ENCODE measurements around the gene CD99L2.

CD99L2 gene

DNA sequence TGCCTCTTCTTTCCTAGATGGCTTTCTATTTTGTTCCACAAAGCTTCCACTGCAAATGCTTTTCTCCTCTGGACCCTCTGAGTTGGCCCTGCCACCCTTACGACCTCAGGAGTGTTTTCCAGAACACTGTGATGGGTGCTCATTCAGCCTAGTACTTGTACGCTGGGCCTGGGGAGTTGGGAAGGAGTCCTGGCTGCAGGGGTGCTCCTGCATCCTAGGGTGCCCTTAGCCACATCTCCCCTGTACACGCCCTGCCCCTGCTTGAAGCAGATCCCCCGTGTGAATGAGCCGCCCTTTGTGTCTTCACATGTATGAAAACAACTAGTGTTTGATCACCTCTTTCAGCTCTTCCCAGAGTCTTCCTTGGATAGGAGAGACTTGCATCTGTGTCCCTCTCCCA is 141.1 kb downstream of the CD99L2 start:
- TF ChIP-seq CREB5 (CRISPR knock-in tag; IDR thresholded peaks at IDR 0.05; ENCODE audit: low read depth) (no peak), ZNF70 (CRISPR knock-in tag; IDR thresholded peaks at IDR 0.05) (no peak), ZNF8 (CRISPR knock-in tag; IDR thresholded peaks at IDR 0.05) (no peak), RARB (CRISPR knock-in tag; IDR thresholded peaks at IDR 0.05) (no peak)
- ATAC-seq: no peak

- TF ChIP-seq PPARA (CRISPR knock-in tag; IDR thresholded peaks at IDR 0.05; ENCODE audit: borderline replicate concordance) (no peak), ZNF70 (CRISPR knock-in tag; IDR thresholded peaks at IDR 0.05) (no peak), ISL1 (CRISPR knock-in tag; IDR thresholded peaks at IDR 0.05) (no peak), TOX (CRISPR knock-in tag; IDR thresholded peaks at IDR 0.05; ENCODE audit: borderline replicate concordance) (no peak), ARNTL (CRISPR knock-in tag; IDR thresholded peaks at IDR 0.05; ENCODE audit: borderline replicate concordance, low read depth) (no peak)
- no peak for ATAC-seq
These were observed 144.5 kb downstream of the CD99L2 start for GRCh38 chrX:150753968-150754367.

GRCh38 chrX:150753357-150753756 is 145.1 kb downstream of the CD99L2 start:
- ATAC-seq: no peak
- TF ChIP-seq ZNF70 (CRISPR knock-in tag; IDR thresholded peaks at IDR 0.05): no peak
- TF ChIP-seq RARB (CRISPR knock-in tag; IDR thresholded peaks at IDR 0.05): no peak
- TF ChIP-seq OSR1 (CRISPR knock-in tag; IDR thresholded peaks at IDR 0.05): no peak
- no peak for TF ChIP-seq CREB5 (CRISPR knock-in tag; IDR thresholded peaks at IDR 0.05; ENCODE audit: low read depth)
- TF ChIP-seq ISL1 (CRISPR knock-in tag; IDR thresholded peaks at IDR 0.05): no peak
- no peak for TF ChIP-seq ZFP30 (CRISPR knock-in tag; IDR thresholded peaks at IDR 0.05)
- TF ChIP-seq, protein P1, sequence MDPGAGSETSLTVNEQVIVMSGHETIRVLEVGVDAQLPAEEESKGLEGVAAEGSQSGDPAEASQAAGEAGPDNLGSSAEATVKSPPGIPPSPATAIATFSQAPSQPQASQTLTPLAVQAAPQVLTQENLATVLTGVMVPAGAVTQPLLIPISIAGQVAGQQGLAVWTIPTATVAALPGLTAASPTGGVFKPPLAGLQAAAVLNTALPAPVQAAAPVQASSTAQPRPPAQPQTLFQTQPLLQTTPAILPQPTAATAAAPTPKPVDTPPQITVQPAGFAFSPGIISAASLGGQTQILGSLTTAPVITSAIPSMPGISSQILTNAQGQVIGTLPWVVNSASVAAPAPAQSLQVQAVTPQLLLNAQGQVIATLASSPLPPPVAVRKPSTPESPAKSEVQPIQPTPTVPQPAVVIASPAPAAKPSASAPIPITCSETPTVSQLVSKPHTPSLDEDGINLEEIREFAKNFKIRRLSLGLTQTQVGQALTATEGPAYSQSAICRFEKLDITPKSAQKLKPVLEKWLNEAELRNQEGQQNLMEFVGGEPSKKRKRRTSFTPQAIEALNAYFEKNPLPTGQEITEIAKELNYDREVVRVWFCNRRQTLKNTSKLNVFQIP (CRISPR knock-in tag; IDR thresholded peaks at IDR 0.05; ENCODE audit: borderline replicate concordance, low read depth): no peak
- TF ChIP-seq, protein P2, sequence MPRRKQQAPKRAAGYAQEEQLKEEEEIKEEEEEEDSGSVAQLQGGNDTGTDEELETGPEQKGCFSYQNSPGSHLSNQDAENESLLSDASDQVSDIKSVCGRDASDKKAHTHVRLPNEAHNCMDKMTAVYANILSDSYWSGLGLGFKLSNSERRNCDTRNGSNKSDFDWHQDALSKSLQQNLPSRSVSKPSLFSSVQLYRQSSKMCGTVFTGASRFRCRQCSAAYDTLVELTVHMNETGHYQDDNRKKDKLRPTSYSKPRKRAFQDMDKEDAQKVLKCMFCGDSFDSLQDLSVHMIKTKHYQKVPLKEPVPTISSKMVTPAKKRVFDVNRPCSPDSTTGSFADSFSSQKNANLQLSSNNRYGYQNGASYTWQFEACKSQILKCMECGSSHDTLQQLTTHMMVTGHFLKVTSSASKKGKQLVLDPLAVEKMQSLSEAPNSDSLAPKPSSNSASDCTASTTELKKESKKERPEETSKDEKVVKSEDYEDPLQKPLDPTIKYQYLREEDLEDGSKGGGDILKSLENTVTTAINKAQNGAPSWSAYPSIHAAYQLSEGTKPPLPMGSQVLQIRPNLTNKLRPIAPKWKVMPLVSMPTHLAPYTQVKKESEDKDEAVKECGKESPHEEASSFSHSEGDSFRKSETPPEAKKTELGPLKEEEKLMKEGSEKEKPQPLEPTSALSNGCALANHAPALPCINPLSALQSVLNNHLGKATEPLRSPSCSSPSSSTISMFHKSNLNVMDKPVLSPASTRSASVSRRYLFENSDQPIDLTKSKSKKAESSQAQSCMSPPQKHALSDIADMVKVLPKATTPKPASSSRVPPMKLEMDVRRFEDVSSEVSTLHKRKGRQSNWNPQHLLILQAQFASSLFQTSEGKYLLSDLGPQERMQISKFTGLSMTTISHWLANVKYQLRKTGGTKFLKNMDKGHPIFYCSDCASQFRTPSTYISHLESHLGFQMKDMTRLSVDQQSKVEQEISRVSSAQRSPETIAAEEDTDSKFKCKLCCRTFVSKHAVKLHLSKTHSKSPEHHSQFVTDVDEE (CRISPR knock-in tag; IDR thresholded peaks at IDR 0.05): no peak
- TF ChIP-seq GLIS3 (CRISPR knock-in tag; IDR thresholded peaks at IDR 0.05): no peak

- TF ChIP-seq ESRRG (CRISPR knock-in tag; IDR thresholded peaks at IDR 0.05) (no peak), ZNF8 (CRISPR knock-in tag; IDR thresholded peaks at IDR 0.05) (no peak), CSDC2 (CRISPR knock-in tag; IDR thresholded peaks at IDR 0.05) (no peak)
- no peak for ATAC-seq
These were observed 146.3 kb downstream of the CD99L2 start for GRCh38 chrX:150752124-150752523.

GRCh38 chrX:150736475-150736874 is 162.0 kb downstream of the CD99L2 start:
- ATAC-seq: no peak
- TF ChIP-seq, protein P3, sequence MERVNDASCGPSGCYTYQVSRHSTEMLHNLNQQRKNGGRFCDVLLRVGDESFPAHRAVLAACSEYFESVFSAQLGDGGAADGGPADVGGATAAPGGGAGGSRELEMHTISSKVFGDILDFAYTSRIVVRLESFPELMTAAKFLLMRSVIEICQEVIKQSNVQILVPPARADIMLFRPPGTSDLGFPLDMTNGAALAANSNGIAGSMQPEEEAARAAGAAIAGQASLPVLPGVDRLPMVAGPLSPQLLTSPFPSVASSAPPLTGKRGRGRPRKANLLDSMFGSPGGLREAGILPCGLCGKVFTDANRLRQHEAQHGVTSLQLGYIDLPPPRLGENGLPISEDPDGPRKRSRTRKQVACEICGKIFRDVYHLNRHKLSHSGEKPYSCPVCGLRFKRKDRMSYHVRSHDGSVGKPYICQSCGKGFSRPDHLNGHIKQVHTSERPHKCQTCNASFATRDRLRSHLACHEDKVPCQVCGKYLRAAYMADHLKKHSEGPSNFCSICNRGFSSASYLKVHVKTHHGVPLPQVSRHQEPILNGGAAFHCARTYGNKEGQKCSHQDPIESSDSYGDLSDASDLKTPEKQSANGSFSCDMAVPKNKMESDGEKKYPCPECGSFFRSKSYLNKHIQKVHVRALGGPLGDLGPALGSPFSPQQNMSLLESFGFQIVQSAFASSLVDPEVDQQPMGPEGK (CRISPR knock-in tag; IDR thresholded peaks at IDR 0.05; ENCODE audit: borderline replicate concordance): no peak
- TF ChIP-seq BACH2 (CRISPR knock-in tag; IDR thresholded peaks at IDR 0.05; ENCODE audit: borderline replicate concordance): no peak
- no peak for TF ChIP-seq TOX (CRISPR knock-in tag; IDR thresholded peaks at IDR 0.05; ENCODE audit: borderline replicate concordance)
- no peak for TF ChIP-seq ZNF565 (CRISPR knock-in tag; conservative IDR thresholded peaks at IDR 0.05; ENCODE audit: low read depth)
- no peak for TF ChIP-seq CSRNP3 (CRISPR knock-in tag; IDR thresholded peaks at IDR 0.05)
- no peak for TF ChIP-seq ZFP3 (CRISPR knock-in tag; IDR thresholded peaks at IDR 0.05)
- no peak for TF ChIP-seq CREB5 (CRISPR knock-in tag; IDR thresholded peaks at IDR 0.05; ENCODE audit: low read depth)
- TF ChIP-seq GLIS3 (CRISPR knock-in tag; IDR thresholded peaks at IDR 0.05): no peak
- TF ChIP-seq ZFP30 (CRISPR knock-in tag; IDR thresholded peaks at IDR 0.05): no peak
- no peak for TF ChIP-seq ZNF8 (CRISPR knock-in tag; IDR thresholded peaks at IDR 0.05)
- no peak for TF ChIP-seq ZC3H10 (CRISPR knock-in tag; IDR thresholded peaks at IDR 0.05)
- TF ChIP-seq, protein P1 (CRISPR knock-in tag; IDR thresholded peaks at IDR 0.05; ENCODE audit: borderline replicate concordance, low read depth): no peak
- no peak for TF ChIP-seq ZNF70 (CRISPR knock-in tag; IDR thresholded peaks at IDR 0.05)
